Suppressor macrophage (primary cell): ENCODE measurements around the gene C12orf56.
A peak's percentile ranks its signal among the peaks of the same experiment; 100 is the strongest.
"Not testable (repeated sequence)": the region's sequence is repeated elsewhere in the genome, so short reads cannot be mapped to it uniquely, and the experiment has no call there.

Source experiments
- DNase-seq, 4 experiments: peaks; one replicate each; pipeline ENCODE4 v3.0.0-alpha.2; 2020 to 2022

The C12orf56 gene

DNA sequence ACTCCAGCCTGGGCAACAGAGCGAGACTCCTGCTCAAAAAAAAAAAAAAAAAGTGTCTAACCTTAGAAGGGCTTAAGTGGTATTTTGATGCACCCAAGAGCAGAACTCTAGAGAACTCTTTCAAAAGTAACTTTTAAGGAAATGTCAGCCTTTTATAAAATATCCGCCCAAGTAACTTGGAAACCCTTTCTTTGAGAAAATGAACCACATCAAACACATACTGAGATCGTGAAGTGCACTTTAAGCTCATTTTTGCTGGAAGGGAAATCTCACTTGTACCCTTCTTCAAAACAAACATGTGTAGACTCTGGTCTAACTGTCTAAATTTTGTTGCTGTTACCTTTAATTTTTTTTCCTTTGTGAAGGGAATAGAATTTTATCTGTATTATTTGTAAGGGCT lies 5.5 kb downstream of the C12orf56 start:
- DNase-seq: no peak

DNA sequence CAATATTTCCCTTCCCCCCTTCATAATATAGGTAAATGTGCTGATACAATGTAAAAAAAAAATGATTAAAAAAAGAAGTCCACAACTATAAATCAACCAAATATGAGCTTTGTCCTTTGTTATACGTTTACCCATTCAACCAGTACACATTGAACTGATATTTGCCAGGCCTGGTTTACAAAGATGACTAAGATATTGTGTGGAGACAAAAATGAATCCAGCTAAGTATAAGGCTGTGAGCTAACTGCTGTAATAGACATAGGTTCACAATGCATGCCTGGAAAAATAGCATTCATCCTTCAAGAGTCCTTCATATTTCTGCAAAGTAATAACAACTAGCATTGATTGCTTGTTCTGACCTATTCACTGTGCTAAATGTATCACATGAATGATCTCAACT lies 6.9 kb downstream of the C12orf56 start:
- no peak for DNase-seq

DNA sequence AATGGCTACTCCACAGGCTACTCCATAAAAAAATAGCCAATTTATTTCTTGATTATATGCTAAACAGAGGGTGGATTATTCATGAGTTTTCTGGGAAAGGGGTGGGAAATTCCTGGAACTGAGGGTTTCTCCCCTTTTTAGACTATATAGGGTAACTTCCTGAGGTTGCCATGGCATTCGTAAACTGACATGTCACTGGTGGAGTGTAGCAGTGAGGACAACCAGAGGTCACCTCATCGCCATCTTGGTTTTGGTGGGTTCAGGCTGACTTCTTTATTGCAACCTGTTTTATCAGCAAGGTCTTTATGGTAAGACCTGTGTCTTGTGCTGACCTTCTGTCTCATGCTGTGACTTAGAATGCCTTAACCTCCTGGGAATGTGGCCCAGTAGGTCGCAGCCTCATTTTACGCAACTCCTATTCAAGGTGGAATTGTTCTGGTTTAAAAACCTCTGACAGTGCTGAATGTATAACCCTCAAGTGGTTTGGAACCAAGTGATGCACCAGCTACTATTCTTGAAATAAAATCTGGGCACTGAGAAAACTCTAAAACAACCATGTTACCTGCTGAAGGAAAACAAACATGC lies 27.7 kb downstream of the C12orf56 start:
- no peak for DNase-seq

DNA sequence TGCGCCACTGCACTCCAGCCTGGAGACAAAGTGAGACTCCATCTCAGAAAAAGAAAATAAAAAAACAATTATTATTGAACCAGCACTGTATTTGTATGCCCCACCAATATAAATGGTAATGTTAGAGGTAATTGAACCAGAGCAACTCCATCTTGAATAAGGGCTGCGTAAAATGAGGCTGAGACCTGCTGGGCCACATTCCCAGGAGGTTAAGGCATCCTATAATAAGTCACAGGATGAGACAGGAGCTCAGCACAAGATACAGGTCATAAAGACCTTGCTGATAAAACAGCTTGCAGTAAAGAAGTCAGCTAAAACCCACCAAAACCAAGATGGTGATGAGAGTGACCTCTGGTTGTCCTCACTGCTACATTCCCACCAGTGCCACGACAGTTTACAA lies 29.4 kb downstream of the C12orf56 start:
- DNase-seq: not testable (repeated sequence)

DNA sequence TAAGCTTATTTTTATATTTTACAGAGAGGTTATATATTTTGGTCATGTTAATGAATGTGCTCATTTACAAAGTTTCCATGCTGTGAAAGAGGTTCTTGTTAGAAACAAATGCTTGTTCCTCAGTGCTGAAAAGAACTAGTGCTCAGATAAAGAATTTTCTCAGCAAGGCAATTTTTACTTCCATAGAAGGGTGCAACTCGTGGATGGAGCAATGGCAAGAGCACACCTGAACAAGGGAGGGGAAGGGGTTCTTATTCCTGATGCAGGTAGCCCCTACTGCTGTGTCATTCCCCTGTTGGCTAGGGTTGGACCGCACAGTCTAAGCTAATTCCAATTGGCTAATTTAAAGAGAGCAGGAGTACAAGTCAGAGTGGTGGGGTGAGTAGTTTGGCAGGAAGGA lies 34.3 kb downstream of the C12orf56 start:
- not testable (repeated sequence) for DNase-seq

DNA sequence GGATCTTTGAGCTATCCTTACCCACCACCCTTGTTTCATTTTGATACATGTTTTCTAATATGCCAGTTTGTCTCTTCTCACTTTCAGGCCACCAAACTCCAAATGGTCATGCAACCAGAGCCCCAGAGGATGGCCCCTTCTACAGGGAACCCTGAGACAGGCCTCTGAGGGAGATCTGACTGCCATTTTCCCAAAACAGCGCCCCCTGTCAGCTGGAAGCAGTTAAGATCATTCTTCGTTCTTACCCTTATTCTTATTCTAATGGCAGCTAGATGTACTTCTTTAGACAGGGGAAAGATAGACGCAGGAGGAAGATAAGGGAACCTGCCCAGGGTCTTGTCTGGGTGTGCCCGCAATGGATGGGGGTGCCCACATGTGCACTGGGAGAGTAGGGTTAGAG lies 38.4 kb downstream of the C12orf56 start:
- peak in 1 of 4 experiments; percentile 3 for DNase-seq

DNA sequence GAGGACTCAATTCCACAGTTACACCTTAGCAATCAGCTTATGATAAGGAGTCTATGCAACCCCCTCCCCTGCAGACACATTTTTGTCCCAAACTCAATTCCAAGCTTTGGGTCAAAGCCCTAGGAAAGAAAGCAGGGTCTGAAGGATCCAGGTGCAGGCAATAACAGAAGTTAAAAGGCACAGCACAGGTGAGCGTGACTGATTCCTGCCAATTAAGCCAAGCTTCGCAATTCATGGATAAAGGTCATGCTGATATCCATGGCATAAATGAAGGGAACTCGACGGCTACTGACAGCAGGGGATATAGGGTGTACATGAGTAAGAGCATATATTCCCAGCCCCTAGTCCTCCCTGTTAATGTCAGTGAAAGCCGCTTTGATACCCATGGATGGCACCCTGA lies 39.3 kb downstream of the C12orf56 start:
- no peak for DNase-seq

DNA sequence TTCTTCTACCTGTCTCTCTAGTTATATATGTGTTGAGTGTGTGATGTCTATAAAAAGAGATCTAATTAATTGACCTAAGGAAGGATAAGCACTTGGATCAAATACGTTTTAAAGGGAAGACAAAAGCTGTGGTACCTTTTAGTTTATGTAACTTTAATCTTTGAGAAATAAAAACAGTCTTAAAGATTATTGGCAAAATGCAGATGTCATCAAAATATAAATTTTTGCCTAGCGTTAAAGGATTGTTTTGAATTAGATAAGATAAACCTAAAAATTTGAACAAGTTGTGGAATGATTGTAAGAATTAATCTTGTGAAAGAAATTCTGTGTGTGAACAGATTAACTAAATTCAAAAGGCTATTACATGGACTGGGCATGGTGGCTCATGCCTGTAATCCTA lies 42.9 kb downstream of the C12orf56 start:
- no peak for DNase-seq

DNA sequence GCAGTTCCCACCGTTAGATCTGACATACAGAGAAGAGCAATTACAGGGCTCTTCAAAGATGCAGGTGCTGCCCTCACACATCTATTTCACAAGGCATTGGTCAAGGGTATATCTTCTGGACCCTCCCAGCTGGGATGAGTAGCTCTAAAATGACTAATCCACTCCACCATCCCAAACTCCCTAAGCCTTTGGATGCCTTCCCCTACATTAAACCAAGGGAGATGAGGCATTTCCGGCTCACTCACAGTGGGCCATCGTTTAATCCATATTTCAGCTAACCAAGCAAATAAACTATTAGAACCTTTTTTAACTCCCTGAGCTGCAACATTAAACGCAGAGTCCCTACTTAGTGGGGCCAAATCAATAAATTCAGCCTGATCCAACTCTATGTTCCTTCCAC lies 45.9 kb downstream of the C12orf56 start:
- DNase-seq: not testable (repeated sequence)

DNA sequence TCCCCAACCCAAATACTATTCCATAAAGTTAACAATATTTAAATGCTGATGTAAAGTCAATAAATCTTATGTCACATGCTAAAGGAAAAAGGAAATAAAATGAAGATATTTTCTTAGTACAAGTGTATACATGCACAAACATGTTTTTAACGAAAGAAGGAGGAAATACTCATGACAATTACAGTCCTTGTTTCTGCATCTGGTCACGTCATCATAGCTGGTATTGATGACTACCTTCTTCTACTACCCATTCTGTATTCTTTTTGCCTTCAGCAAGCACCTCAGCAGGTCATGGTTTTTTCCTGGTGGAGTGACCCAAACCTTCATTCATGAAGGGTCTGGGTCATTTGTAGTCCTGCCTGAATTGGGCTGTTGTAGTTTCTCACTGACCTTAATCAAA lies 50.0 kb downstream of the C12orf56 start:
- DNase-seq: not testable (repeated sequence)

DNA sequence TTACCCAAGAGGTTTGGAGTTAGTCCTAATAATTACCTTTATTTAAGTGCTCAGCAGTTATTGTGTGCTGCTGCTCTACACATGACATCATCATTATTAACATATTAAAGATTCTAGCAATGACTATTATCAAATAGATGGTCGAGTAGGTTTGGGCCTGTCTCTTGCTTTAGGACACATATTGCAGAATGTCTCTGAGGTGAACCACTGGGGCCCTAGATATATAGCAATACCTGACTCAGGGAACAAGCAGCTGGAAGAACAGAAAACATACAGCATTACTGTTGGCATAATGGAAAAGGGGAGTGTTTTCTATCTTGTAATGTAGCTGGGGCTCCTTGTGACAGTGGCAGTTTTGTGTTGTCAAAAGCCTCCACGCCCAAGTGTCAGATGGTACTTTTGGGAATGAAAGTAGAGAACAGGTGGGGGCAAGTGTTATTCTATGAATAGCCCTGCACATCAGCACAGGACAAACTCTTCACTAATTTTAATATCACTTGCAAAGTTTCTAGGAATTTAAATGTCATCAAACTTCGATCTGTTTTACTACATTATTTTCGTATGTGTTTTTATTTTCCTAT lies 54.6 kb downstream of the C12orf56 start:
- no peak for DNase-seq

DNA sequence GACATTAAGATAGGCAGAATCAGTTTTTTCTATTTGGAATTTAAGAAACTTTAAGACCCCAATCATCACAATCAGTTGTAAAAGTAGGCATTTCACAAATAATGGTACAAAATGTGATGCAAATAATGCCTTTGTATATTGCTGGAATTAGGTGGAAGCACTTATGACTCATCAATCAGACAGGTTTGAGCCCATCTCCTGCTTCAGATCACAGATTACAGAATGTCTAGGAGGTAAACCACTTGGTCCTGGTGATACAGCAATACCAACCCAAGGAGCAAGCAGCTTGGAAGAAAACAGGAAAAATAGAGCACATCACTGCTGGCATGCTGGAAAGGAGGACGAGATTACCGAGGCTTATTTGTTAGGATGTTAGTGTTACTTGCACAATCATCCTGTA lies 57.6 kb downstream of the C12orf56 start:
- no peak for DNase-seq

DNA sequence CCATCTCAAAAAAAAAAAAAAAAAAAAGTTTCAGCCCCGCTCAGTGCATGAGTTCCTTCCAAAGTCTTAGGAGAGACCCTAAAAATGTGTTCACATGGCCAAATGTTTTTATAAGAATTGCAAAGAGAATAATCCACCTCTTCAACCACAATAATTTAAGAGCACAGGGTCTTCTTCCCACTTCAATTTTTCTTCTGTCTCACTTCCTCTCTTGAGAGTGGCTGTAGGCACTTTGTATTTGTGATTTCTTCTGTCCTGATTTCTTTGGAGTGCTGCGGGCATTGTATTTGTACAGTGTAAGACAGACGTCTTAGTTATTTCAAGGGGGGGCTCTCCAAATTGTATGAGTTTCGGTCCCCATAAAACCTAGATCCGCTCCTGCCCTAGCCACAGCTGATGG lies 58.3 kb downstream of the C12orf56 start:
- DNase-seq: no peak

DNA sequence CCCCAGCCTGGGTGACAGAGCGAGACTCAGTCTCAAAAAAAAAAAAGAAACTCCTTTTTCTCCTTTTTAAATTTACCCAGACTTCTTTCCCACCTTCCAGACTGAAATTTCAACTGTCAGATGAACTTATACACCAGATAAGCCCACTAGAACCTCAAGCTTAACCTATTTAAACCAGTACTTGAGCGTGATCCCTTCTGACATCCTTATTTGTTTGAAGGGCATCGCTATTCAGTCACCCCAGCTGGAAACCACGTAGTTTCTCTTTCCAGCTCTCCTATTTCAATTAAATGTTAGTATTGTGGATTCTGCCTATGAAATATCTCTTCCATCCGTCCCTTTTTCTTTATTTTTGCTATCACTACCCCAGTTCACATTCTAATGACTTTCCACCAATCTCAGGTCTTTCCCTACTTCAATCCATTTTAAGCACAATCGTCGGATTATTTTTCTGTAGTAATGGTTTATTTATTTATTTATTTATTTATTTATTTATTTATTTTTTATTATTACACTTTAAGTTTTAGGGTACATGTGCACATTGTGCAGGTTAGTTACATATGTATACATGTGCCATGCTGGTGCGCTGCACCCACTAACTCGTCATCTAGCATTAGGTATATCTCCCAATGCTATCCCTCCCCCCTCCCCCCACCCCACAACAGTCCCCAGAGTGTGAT lies 61.4 kb downstream of the C12orf56 start:
- not testable (repeated sequence) for DNase-seq

DNA sequence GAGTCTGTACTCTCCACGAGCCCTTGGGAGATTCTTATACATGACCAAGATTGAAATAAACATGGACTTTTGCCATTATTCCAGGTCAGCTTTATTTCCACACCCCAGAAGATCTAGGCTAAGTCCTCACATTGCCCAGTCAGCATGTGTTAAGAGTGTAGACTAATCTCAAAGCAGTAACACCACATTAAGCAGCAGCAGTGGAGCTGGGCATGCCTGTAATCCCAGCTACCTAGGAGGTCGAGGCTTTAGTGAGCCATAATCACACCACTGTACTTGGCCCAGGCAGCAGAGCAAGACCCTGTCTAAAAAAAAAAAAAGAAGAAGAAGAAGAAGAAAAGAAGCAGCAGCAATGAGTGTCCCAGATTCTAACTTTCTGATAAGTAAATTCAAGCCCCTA lies 65.5 kb downstream of the C12orf56 start:
- DNase-seq: no peak

DNA sequence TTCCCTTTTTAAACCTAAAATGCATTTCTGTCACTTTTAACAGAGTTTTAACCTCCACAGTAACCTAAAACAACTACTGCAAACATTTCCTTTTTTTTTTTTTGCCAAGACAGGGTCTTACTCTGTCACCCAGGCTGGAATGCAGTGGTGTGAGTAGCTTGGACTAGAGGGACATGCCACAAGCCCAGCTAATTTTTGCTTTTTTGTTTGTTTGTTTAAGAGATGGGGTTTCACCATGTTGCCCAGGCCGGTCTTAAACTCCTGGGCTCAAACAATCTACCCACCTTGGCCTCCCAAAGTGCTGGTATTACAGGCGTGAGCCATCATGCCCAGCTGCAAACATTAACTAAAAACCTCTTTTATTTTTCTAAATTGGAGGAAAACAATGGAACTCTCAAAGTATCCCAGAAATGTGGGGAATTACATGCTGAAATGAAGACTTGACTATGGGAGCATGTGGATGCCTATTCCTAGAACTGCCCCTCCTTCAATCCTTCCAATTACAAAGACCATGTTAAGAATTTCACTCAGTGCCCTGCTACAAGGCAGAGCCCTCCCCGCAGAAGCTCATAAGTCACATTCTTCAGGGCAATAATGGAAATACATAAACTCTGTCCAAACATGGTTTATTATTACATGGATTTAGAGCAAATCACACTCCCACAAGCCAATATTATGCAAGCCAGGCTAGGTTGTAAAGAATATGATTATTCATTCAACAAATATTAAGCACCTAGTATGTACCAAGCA lies 66.9 kb downstream of the C12orf56 start:
- DNase-seq: no peak

DNA sequence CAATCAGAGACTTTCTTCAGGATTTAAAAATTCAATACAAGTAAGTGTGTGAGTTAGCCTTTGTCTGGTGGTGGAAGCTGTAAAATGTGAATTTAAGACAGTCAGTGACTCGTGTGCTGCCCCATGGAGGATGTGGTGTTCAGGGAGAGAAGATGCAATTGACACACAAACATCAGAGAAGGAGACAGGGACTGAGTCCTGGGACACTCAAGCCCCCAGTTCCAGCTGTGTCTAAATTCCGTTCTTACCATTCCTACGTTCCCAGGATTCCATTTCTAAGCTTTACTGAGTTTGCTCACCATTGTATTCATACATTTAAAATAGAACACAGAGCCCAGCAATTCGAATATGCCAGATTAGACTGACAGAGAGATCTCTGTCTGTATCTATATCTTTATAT lies 67.6 kb downstream of the C12orf56 start:
- DNase-seq: no peak

DNA sequence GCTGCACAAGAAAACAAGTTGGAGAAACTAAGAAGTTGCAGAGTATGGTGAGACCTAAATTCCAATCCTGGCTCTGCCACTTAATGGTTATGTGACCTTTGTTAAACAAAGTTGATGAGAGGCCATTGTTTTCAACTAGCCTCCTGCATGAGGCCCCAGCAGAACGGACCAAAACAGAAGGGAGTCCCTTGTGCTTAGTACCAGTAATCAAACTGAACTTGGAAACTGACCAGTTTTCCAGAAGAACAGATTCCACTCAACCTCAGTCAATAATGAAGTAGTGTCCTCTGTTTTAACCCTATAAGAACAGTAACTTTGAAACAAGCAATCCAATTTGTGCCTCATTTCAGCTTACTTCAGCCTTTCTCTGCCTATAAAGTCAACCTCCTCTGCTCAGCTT lies 69.9 kb downstream of the C12orf56 start:
- no peak for DNase-seq

DNA sequence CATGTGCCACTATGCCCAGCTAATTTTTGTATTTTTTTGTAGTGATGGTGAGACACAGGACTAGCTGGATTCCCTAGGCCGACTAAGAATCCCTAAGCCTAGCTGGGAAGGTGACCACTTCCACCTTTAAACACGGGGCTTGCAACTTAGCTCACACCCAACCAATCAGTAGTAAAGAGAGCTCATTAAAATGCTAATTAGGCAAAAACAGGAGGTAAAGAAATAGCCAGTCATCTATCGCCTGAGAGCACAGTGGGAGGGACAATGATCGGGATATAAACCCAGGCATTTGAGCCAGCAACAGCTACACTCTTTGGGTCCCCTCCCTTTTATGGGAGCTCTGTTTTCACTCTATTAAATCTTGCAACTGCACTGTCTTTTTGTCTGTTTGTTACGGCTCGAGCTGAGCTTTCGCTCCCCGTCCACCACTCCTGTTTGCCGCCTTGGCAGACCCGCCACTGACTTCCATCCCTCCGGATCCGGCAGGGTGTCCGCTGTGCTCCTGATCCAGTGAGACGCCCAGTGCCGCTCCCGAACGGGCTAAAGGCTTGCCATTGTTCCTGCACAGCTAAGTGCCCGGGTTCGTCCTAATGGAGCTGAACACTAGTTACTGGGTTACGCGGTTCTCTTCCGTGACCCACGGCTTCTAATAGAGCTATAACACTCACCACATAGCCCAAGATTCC lies 70.9 kb downstream of the C12orf56 start:
- DNase-seq: not testable (repeated sequence)

DNA sequence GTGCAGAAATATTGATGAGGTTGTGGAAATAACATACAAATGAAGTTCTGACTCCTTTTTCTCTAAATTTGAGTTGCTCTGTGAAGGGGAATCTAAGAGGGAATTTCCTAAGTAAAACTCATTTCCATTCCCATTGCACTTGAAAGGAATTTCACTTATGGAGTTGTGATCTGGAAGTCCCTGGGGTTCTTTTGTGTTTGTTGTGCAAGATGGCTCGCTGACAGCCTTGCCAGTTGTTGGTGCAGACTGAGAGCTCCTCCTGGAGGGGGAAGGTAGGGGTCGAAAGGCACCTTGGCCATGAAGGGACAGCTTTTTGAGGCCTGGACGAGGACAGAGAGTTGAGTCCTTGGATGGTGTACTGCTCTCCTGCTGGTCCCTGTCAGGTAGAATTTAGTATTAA lies 72.0 kb downstream of the C12orf56 start:
- DNase-seq: no peak

DNA sequence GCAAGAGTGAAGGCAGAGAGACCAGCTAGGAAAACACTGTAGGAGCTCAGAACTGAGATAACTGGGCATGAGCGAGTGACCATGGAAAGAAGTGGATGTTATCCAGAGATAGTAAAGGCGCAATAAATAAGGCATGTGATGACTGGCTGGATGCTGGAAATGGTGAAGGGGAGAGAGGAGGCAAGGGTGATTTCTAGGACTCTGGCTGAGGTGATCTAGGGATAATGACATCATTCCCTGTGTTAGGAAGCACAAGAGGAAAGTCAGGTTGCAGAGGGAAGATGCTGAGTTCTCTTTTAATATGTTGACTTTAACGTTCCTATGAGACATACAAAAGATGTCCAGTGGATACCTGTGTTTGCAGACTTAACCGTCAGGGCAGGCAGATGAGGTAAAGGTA lies 78.7 kb downstream of the C12orf56 start:
- no peak for DNase-seq

DNA sequence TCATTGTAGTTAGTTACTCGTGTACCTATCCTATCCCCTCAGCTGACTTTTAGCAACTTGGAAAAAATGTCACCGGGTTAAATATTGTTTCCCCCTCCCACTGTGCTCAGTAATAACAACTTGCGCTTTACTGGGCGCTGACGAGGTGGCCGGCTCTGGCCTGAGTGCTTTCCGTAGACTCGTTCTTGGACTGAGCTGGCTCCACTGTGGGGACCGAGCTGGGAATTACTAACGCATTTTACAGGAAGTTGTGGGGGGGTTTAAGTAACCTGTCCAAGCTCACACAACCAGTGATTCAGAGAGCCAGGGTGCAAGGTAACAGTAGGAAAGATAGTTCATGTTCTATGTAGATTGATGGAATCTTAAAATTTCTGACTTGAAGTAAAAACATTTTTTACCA lies 86.0 kb downstream of the C12orf56 start:
- DNase-seq: no peak

DNA sequence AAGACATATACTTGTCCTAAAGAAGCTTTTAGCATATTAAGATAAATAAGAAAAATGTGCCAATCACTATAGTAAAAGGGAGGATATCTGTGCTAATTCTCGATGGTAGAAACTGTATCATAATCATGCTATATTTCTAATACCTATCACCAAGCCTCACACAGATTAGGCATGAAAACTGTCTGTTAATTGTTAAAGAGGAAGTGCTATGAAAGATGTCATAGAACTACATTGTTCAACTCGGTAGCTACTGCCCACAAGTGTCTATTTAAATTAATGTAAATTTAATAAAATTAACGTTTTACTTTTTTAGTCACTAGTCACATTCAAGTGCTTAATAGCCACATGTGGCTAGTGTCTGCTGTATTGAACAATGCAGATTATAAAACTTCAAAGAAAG lies 90.9 kb downstream of the C12orf56 start:
- DNase-seq: peak in 2 of 4 experiments; percentile 4 to 21
